Muscle of back (tissue), 11 donors: ENCODE measurements around the gene AOC2. TPM values are rescaled to one million over a fixed set of nuclear protein-coding genes. Genes with fewer than 3 reads are reported as not detected.
A peak's percentile ranks its signal among the peaks of the same experiment; 100 is the strongest.
"Not testable (repeated sequence)": the region's sequence is repeated elsewhere in the genome, so short reads cannot be mapped to it uniquely, and the experiment has no call there.

Experiments used
- DNase-seq, 3 donors: peaks; one replicate each; pipeline versions ENCODE4 v3.0.0 to v3.0.0-alpha.2; 2013
- polyA plus RNA-seq, 10 donors: library from polyadenylated mRNA; unstranded; fragments of 120-200 nt; gene quantifications; one replicate each; pipeline ENCODE4 v1.2.1, GENCODE V29; 2013; ENCODE audit not compliant: insufficient read length in 10 of 10

Gene AOC2
- polyA plus RNA-seq, 10 donors = 0.59 to 1.4 (median 0.77) TPM

DNA sequence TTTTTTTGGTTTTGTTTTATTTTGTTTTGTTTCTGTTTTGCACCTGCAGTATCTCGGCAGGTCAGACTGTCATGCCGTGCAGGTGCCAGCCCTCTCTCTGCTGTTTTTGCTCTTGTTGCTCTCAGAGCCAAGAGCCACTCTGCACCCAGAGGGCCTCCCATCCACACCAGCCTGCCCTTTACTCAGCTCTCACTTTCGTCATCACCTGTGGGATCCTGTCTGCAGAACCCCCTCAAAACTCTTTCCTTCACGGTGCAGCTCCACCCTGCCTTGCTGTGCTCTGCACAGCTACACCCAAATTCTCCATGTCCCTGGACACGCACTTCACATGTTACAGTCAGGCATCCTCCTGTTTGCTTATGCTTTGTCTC lies 9.2 kb downstream of the AOC2 start:
- no peak for DNase-seq

DNA sequence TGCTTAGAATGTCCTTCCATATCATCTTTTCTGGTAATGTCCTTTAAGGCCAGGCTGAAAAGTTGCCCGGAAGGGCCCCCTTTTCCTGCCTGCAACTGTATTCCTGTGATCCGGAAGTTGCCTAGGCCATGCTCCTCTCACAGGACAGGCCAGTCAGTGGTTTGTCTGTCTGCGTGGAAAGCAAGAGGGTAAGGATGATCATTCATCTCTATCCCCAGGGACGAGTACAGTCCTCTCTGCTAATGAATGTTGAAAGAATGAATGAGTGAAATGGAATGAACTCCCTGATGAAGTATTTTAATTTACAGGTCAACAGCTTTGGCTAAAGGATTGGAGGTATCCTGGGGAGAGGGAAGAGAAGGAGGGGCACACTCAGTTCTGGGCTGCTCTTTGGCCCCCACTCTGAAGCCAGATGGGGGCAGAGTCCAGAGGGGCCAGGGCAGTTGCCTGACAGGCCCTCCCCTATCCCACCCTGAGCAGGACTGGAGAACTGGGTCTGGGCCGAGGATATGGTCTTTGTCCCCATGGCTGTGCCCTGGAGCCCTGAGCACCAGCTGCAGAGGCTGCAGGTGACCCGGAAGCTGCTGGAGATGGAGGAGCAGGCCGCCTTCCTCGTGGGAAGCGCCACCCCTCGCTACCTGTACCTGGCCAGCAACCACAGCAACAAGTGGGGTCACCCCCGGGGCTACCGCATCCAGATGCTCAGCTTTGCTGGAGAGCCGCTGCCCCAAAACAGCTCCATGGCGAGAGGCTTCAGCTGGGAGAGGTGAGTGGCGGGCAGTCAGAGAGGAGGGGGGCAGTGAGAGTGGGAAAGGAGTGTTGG lies 9.8 kb downstream of the AOC2 start:
- DNase-seq = no peak

DNA sequence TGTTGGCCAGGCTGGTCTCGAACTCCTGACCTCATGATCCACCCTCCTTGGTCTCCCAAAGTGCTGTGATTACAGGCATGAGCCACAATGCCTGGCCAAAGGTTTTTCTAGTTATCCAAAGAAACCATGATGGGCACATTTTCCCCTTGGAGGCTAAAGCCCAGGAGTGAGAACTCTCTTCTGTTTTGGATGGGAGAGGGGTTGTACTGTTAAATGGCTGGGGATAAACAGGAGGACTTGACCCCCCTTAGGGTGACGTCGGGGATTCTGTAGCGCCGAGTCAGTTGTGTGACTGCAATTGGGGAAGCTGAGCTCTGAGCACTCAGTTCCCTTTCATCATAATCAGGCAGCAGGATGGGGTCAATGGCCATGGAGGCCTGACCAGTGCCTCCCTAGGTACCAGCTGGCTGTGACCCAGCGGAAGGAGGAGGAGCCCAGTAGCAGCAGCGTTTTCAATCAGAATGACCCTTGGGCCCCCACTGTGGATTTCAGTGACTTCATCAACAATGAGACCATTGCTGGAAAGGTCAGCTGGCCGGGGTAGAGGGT lies 10.7 kb downstream of the AOC2 start:
- DNase-seq = no peak

DNA sequence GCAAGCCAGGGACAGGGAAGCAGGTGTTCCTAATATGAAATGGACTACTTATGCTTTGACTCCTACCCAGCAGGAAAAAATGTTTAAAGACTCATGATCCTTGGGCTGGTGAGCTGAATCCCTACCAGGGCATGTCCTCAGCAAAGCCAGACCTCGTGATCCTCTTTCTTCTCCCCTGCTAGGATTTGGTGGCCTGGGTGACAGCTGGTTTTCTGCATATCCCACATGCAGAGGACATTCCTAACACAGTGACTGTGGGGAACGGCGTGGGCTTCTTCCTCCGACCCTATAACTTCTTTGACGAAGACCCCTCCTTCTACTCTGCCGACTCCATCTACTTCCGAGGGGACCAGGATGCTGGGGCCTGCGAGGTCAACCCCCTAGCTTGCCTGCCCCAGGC lies 11.7 kb downstream of the AOC2 start:
- not testable (repeated sequence) for DNase-seq

DNA sequence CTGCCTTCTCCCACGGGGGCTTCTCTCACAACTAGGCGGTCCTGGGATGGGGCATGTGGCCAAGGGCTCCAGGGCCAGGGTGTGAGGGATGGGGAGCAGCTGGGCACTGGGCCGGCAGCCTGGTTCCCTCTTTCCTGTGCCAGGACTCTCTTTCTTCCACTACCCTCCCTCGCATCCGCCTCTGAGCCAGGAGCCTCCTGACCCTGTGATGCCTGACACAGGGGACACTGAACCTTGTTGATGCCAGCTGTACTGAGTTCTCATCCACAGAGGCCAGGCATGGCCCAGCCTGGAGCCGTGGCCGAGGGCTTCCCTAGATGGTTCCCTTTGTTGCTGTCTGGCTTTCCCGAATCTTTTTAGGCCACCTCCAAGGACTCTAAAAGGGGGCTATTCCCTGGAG lies 12.1 kb downstream of the AOC2 start:
- DNase-seq = not testable (repeated sequence)

DNA sequence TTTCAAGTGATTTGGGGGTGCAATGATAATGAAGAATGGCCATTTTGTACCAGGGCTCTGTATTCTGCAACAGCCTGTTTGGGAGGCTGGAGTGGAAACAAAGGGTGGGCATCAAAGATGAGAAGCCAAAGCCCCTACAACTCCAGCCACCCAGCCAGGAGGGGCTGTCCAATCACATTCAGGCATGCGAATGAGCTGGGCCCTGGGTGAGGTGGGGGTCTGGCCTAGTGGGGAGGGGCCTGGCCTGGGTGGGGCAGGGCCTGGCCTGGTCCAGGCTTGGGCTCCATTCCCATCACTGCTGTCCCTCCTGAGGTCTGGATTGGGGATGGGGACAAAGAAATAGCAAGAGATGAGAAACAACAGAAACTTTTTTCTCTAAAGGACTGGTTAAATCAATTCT lies 13.0 kb downstream of the AOC2 start:
- DNase-seq = no peak

DNA sequence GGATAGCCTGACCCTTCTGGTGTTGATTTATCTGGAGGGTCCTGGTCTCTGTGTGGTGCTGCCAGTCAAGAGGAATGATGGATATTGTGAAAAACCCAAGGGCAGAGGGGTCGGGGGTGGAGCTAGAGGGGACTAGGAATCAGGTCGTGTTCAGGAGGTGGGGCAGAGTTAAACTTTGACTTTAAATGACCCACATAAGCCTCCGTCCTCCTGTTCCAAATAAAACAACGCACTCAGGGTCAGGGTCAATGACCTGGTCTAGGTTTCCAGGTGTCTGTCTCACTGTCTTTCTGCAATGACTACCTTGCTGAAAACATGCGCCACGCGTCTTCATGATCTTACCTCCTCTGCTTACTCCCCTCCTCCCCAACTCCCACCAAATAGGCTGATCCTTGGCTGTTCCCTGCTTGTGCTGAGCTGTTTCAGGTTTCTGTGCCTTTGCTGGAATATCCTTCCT lies 21.3 kb downstream of the AOC2 start:
- DNase-seq = no peak

DNA sequence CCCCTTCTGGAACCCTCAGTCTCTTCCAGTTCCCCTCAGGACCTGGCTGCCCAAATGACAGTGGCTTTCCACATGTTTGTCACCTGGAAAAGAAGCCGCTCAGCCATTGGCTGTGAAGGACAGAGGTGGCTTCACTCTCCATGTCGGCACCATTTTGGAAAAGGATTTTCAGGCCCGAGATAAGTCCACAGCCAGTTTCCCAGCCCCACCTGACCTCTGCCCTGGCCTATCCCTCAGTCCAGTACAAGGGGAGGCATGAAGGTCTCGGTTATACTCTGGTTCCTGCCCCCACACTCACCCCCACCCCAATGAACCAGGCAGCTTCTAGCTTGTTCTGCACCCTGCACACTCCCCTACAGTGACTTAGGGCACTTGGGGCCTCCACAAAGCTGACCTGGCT lies 21.8 kb downstream of the AOC2 start:
- no peak for DNase-seq

DNA sequence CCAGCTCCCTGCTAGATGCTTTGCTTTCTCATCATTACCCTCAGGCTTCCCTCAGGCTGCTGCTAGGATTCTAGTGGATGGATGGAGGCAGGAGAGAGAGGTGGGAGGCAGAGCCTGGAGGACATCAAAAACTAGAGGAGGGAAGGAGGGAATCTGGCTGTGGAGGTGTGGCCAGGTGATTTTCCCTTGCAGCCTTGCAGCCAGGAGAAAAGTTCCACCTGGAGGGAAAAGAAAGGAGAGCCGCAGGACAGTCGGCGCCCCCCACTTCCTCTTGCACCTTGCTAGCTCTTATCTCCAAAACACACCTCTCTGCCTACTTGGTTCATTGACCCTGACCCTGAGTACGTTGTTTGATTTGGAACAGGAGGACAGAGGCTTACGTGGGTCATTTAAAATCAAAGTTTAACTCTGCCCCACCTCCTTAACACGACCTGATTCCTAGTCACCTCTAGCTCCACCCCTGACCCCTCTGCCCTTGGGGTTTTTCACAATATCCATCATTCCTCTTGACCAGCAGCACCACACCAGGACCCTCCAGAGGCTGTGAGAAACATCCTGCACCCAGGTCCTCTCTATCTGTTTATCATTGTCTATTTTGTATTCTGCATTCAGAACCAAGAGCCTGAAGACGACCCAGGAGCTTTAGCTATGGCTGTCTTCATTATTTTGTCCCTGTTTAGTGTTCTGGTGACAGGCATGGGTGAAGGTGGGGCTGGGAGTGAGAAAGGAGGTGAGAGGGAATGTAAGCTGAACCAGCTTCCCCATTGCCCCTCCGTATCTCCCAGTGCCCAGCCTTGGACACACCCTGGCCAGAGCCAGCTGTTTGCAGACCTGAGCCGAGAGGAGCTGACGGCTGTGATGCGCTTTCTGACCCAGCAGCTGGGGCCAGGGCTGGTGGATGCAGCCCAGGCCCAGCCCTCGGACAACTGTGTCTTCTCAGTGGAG lies 22.5 kb downstream of the AOC2 start:
- DNase-seq = no peak

DNA sequence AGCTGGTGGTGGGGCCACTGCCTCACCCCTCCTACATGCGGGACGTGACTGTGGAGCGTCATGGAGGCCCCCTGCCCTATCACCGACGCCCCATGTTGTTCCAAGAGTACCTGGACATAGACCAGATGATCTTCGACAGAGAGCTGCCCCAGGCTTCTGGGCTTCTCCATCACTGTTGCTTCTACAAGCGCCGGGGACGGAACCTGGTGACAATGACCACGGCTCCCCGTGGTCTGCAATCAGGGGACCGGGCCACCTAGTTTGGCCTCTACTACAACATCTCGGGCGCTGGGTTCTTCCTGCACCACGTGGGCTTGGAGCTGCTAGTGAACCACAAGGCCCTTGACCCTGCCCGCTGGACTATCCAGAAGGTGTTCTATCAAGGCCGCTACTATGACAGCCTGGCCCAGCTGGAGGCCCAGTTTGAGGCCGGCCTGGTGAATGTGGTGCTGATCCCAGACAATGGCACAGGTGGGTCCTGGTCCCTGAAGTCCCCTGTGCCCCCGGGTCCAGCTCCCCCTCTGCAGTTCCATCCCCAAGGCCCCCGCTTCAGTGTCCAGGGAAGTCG lies 23.4 kb downstream of the AOC2 start:
- DNase-seq = not testable (repeated sequence)

DNA sequence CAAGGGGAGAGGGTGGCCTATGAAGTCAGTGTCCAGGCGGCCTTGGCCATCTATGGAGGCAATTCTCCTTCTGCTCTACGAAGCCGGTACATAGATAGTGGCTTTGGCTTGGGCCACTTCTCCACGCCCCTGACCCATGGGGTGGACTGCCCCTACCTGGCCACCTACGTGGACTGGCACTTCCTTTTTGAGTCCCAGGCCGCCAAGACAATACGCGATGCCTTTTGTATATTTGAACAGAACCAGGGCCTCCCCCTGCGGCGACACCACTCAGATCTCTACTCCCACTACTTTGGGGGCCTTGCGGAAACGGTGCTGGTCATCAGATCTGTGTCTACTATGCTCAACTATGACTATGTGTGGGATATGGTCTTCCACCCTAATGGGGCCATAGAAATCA lies 24.0 kb downstream of the AOC2 start:
- no peak for DNase-seq

DNA sequence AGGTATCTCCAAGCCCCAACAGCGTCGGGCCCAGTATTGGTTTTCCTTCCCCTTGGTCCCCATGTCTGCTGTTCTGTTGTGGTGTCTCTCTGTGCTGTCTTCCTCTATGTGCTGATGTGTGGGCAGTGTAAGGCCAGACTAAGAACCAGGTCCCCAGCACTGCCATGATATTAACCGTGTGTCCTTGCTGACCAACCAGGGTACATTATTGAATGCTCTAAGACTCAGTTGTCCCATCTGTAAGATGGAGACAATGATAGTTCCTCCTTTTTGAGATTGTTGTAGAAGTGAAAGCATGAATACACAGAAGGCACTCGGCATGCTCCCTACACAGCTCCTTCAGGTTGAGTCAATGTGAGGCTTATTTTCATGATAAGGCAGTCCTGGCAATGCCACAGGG lies 27.3 kb downstream of the AOC2 start:
- DNase-seq = no peak

DNA sequence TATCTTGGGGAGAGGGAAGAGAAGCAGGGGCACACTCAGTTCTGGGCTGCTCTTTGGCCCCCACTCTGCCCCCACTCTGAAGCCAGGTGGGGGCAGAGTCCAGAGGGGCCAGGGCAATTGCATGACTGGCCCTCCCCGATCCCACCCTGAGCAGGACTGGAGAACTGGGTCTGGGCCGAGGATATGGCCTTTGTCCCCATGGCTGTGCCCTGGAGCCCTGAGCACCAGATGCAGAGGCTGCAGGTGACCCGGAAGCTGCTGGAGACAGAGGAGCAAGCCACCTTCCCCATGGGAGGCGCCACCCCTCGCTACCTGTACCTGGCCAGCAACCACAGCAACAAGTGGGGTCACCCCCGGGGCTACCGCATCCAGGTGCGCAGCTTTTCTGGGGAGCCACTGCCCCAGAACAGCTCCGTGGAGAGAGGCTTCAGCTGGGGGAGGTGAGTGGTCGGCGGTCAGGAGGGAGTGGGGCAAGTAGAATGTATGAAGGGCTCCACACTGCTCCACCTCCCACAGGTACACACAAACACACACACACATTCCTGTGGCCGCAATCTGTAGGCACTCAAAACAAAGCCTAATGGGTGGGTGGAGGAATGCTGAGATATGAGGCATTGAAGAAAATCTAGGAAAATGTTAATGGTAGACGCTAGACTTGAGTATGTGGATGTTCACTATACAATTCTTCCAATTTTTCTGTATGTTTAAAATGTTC lies 28.0 kb downstream of the AOC2 start:
- no peak for DNase-seq

DNA sequence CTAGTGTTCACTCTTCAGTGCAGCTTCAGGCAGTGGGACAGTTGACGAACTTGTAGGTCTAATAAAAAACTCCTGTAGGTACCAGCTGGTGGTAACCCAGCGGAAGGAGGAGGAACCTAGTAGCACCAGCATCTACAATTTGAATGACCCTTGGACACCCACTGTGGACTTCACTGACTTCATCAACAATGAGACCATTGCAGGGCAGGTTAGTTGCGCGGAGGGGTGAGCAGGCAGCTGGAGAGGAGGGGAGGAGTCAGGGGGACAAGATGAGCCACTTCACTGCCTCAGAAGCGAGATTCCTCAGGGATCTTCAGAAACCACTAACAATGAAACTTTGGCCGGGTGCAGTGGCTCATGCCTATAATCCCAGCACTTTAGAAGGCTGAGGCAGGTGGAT lies 28.9 kb downstream of the AOC2 start:
- no peak for DNase-seq

DNA sequence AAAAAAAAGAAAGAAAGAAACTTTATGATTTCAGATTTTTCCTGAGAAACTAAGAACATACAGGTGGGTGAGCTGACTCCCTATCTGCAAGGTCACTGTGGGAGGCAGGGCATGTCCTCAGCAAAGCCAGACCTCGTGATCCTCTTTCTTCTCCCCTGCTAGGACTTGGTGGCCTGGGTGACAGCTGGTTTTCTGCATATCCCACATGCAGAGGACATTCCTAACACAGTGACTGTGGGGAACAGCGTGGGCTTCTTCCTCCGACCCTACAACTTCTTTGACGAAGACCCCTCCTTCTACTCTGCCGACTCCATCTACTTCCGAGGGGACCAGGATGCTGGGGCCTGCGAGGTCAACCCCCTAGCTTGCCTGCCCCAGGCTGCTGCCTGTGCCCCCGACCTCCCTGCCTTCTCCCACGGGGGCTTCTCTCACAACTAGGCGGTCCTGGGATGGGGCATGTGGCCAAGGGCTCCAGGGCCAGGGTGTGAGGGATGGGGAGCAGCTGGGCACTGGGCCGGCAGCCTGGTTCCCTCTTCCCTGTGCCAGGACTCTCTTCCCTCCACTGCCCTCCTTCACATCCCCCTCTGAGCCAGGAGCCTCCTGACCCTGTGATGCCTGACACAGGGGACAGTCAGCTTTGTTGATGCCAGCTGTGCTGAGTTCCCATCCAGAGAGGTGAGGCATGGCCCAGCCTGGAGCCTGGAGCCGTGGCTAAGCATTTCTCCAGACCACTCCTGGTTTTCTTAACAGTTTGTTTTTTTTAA lies 29.7 kb downstream of the AOC2 start:
- DNase-seq = not testable (repeated sequence)

DNA sequence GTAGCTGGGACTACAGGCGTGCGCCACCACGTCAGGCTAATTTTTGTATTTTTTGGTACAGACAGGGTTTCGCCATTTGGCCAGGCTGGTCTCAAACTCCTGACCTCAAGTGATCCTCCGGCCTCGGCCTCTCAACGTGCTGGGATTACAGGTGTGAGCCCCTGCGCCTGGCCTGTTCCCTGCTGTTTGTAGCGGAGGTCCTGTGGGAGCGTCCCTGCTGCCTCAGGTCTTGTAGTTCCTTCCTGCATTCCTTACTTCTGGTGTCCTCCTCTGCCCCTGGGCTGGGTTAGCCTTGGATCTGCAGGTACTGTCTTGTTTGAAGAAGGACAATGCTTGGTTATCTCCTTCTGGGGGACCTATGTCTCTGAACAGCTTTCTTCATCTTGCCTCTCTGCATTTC lies 32.7 kb downstream of the AOC2 start:
- DNase-seq = no peak

DNA sequence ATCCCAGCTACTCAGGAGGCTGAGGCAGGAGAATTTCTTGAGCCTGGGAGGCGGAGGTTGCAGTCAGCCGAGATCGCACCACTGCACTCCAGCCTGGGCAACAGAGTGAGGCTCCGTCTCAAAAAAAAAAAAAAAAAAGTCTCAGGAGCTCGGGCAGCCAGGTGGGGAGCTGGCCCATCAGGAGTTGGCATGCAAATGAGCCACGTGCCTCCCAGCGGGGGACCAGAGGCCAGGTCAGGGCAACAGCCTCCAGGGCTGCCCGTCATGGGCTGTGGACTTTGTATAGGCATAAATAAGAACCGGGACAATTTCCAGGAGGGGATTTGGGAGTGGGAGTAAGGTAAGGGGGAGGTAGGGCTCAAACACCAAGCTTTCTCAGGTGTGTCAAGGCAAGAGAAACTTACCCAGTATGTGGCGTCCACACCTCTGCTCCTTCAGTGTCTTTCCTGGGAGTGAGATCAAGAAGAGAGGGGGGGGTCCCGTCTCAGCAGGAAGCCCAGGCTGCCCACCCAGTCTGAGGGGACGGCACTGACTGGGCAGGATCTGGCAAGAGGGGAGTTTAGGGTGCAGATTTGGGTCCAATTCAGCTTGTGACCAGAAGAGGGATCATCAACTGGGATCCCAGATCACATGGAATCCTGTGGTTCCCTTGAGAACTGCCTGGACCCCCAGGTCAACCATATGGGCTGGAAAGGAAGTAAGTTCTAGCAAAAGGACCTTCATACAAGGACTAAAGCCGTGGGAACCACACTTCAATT lies 33.9 kb downstream of the AOC2 start:
- peak in 1 of 3 donors; percentile 11 for DNase-seq

DNA sequence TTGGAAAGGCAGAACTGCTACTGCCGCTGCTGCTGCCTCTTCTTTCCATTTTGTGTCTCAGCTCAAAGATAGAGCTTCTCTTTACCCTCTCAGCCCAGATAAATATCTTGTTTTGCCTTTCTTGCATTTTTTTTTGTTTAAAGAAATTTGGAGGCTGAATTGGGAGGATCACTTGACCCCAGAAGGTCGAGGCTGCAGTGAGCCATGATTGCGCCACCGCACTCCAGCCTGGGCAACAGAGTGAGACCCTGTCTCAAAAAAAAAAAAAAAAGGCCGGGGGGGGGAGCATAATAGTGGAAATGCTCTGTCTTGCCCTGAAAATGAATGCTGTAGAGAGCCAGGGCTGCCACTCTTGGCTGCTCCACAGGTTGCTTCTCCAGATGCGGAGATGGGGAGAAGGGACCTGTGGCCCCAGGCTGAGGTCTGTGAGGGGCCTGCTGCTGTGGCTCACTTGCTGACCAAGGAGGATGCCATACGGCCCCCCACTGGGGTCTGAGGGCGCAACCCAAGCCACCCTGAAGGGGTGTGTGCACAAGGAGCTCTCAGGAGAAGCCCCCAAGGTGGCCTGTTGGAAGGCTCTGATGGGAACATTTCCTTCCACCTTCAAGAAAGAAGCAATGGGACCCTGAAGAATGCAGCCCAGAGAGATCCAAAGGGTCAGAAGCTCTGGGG lies 34.7 kb downstream of the AOC2 start:
- no peak for DNase-seq

DNA sequence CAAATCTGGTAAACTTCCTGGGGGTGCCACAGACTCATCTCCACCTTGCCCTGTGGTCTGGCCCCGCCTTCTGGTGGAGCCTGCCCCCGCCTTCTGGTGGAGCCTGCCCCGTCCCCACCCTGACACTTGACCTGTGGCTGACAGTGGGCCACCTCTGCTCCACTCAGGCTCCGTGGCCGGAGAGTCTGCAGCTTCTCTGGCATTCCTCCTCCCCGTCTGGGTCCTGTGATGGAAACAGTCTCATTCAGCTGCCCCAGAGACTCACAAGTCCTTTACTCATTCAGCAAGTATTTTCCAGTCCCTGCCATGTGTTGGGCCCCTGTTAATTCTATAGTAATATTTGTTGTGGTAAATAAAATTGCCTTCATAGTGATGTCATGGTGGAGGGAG lies 35.2 kb downstream of the AOC2 start:
- DNase-seq = peak in 2 of 3 donors; percentile 23 to 42
